Activated naive CD4-positive, alpha-beta T cell treated with anti-CD3 and anti-CD28 coated beads, Interleukin-2, amount 50 U/mL, for 72 hours (primary cell): Measurements from ENCODE around the gene KCNMA1. TPM values are rescaled to one million over a fixed set of nuclear protein-coding genes. Genes with fewer than 3 reads are reported as not detected.

Experiments used
- ATAC-seq, 2 donors: fragments of 150-1000 bp; cut with Tn5 transposase; 2 replicates each; pipeline ENCODE4 v1.10.0; 2021; ENCODE audit warnings: mild to moderate bottlenecking in 2 of 2, moderate library complexity in 2 of 2
- DNase-seq, 2 donors: peaks; one replicate each; pipeline ENCODE4 v3.0.0; 2021 to 2022; ENCODE audit warnings: low spot score in 2 of 2
- H3K27ac Mint-ChIP-seq, 2 donors: one replicate each; pipeline ENCODE4 v1.8.0; 2022; ENCODE audit warnings: mild to moderate bottlenecking in 2 of 2, mixed read lengths in 2 of 2
- H3K36me3 Mint-ChIP-seq, 2 donors: one replicate each; pipeline ENCODE4 v1.8.0; 2022; ENCODE audit warnings: mixed read lengths in 2 of 2
- H3K9me3 Mint-ChIP-seq, 2 donors: one replicate each; pipeline ENCODE4 v1.8.0; 2022; ENCODE audit warnings: mixed read lengths in 2 of 2
- total RNA-seq, 2 donors: library from RNA; stranded (reverse); gene quantifications; one replicate each; pipeline ENCODE4 v1.2.3, GENCODE V29; 2022

The KCNMA1 gene
- total RNA-seq, 2 donors from 2014 or later, result not detected

- ATAC-seq (no peak), DNase-seq (no peak)
- H3K36me3 Mint-ChIP-seq, result no peaks in the 10 kb centered on the region
- H3K9me3 Mint-ChIP-seq, result no peaks in the 10 kb centered on the region
- no peak overlapping the region for H3K27ac Mint-ChIP-seq
Observed at GRCh38 chr10:77493851-77494261, 143.8 kb downstream of the KCNMA1 start.

- Mint-ChIP-seq H3K9me3 (no peaks in the 10 kb centered on the region), H3K36me3 (no peaks in the 10 kb centered on the region), H3K27ac (no peak overlapping the region)
- no peak for ATAC-seq
- DNase-seq, result no peak
Observed at GRCh38 chr10:77493239-77493806, 144.3 kb downstream of the KCNMA1 start.

- H3K27ac Mint-ChIP-seq, result no peak overlapping the region
- DNase-seq (no peak), ATAC-seq (no peak)
- H3K36me3 Mint-ChIP-seq, result no peaks in the 10 kb centered on the region
- H3K9me3 Mint-ChIP-seq, result no peaks in the 10 kb centered on the region
Observed at GRCh38 chr10:77492368-77492994, 145.1 kb downstream of the KCNMA1 start.

- Mint-ChIP-seq H3K36me3 (no peaks in the 10 kb centered on the region), H3K9me3 (no peaks in the 10 kb centered on the region), H3K27ac (no peak overlapping the region)
- DNase-seq, result no peak
- no peak for ATAC-seq
Observed at GRCh38 chr10:77490534-77491314, 146.9 kb downstream of the KCNMA1 start.

GRCh38 chr10:77486517-77486916 lies 151.1 kb downstream of the KCNMA1 start:
- no peak for DNase-seq
- Mint-ChIP-seq H3K36me3 (no peaks in the 10 kb centered on the region), H3K27ac (no peak overlapping the region), H3K9me3 (no peaks in the 10 kb centered on the region)
- no peak for ATAC-seq

- Mint-ChIP-seq H3K36me3 (no peaks in the 10 kb centered on the region), H3K9me3 (no peaks in the 10 kb centered on the region), H3K27ac (no peak overlapping the region)
- ATAC-seq (no peak), DNase-seq (no peak)
Observed at GRCh38 chr10:77485847-77486246, 151.8 kb downstream of the KCNMA1 start.

- ATAC-seq (no peak), DNase-seq (no peak)
- Mint-ChIP-seq H3K27ac (no peak overlapping the region), H3K36me3 (no peaks in the 10 kb centered on the region), H3K9me3 (no peaks in the 10 kb centered on the region)
Observed at GRCh38 chr10:77482072-77482471, 155.5 kb downstream of the KCNMA1 start.

GRCh38 chr10:77479586-77479985 lies 158.0 kb downstream of the KCNMA1 start:
- Mint-ChIP-seq H3K9me3 (no peaks in the 10 kb centered on the region), H3K36me3 (no peaks in the 10 kb centered on the region), H3K27ac (no peak overlapping the region)
- ATAC-seq (no peak), DNase-seq (no peak)

GRCh38 chr10:77478962-77479359 lies 158.6 kb downstream of the KCNMA1 start:
- Mint-ChIP-seq H3K27ac (no peak overlapping the region), H3K36me3 (no peaks in the 10 kb centered on the region)
- ATAC-seq, result no peak

GRCh38 chr10:77478247-77478961 lies 159.2 kb downstream of the KCNMA1 start:
- Mint-ChIP-seq H3K9me3 (no peaks in the 10 kb centered on the region), H3K36me3 (no peaks in the 10 kb centered on the region), H3K27ac (no peak overlapping the region)
- ATAC-seq, result no peak
- no peak for DNase-seq

More at GRCh38 chr10:77478962-77479359, 158.6 kb downstream of the KCNMA1 start:
- DNase-seq, result no peak
- H3K9me3 Mint-ChIP-seq, result no peaks in the 10 kb centered on the region

GRCh38 chr10:77475522-77475921 lies 162.1 kb downstream of the KCNMA1 start:
- Mint-ChIP-seq H3K36me3 (no peaks in the 10 kb centered on the region), H3K9me3 (no peaks in the 10 kb centered on the region), H3K27ac (no peak overlapping the region)
- ATAC-seq (no peak), DNase-seq (no peak)

GRCh38 chr10:77474939-77475338 lies 162.7 kb downstream of the KCNMA1 start:
- Mint-ChIP-seq H3K36me3 (no peaks in the 10 kb centered on the region), H3K9me3 (no peaks in the 10 kb centered on the region), H3K27ac (no peak overlapping the region)
- no peak for ATAC-seq
- no peak for DNase-seq

GRCh38 chr10:77474386-77474785 lies 163.2 kb downstream of the KCNMA1 start:
- DNase-seq, result no peak
- ATAC-seq, result no peak
- H3K9me3 Mint-ChIP-seq, result no peaks in the 10 kb centered on the region
- H3K36me3 Mint-ChIP-seq, result no peaks in the 10 kb centered on the region
- H3K27ac Mint-ChIP-seq, result no peak overlapping the region

- no peak for DNase-seq
- H3K36me3 Mint-ChIP-seq, result no peaks in the 10 kb centered on the region
- H3K27ac Mint-ChIP-seq, result no peak overlapping the region
- H3K9me3 Mint-ChIP-seq, result no peaks in the 10 kb centered on the region
- ATAC-seq, result no peak
Observed at GRCh38 chr10:77472146-77472545, 165.5 kb downstream of the KCNMA1 start.

GRCh38 chr10:77471069-77471536 lies 166.5 kb downstream of the KCNMA1 start:
- Mint-ChIP-seq H3K27ac (no peak overlapping the region), H3K9me3 (no peaks in the 10 kb centered on the region), H3K36me3 (no peaks in the 10 kb centered on the region)
- ATAC-seq, result no peak
- DNase-seq, result no peak

- DNase-seq (no peak), ATAC-seq (no peak)
- no peak overlapping the region for H3K27ac Mint-ChIP-seq
- H3K36me3 Mint-ChIP-seq, result no peaks in the 10 kb centered on the region
- H3K9me3 Mint-ChIP-seq, result no peaks in the 10 kb centered on the region
Observed at GRCh38 chr10:77467422-77467963, 170.1 kb downstream of the KCNMA1 start.
